ENCODE results near the gene LRRC4.

The LRRC4 gene

GRCh38 chr7:128057909-128058308 is 26.7 kb upstream of the LRRC4 start:
- no peak for DNase-seq

GRCh38 chr7:128056901-128057300 is 25.7 kb upstream of the LRRC4 start:
- peak; percentile 87 for DNase-seq

DNA sequence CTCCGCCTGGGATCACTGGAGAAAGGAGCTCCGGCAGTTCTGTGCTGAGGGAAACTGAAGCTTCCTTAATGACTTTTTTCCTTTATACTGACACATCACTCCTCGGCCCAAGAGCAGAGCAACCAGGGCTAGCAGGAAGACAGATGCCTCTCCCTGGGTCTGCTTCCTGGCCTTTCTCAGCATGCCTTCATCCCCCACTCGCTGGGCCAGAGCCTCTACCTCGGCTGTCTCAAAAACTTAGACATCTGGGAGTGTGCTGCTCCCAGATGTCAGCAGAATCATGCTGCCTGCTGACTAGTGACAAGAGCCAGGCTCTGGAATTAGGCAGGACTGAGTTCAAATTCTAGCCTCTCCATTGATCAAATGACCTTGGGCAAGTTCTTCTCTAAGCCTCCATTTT is 24.4 kb upstream of the LRRC4 start:
- DNase-seq: peak; percentile 48

DNA sequence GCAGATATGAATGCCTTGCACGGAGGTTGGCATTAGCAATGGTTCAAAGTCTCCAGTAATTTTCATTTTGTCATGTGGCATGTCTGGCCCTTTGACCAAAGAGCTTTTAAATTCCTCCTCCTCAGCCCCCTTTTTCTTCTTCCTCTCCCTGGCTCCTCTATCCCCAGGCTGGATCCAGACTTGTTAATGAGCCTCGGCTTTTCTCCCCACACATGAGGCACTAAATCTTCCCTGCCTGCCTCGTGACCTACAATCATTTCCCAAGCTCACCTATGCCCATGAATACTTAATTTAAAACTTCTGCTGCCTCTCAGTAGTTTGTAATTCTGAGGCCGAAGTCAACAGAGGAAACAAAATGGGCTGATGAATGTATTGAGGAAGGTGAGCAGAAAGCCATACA is 23.3 kb upstream of the LRRC4 start:
- no peak for DNase-seq

- no peak for DNase-seq
Measured at GRCh38 chr7:128053991-128054390, 22.8 kb upstream of the LRRC4 start.

DNA sequence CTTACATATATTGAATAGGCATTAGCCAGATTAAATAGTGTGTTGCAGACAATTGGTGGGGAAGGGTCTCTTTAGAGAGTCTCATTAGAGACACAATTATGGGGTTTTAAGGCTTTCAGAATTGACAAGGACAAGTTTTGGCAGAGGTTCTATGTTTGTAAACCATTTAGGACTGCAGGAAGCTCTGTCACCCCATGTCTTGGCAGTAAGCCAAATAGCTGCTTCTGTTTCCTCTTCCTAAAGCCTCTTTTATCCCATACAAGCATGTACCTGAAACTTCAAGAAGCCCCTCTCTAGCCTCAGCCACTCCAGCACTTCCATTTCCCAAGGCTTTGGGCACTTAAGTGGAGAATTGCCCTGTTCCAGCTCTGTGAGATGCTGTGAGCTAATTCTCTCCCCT is 21.8 kb upstream of the LRRC4 start:
- DNase-seq: peak; percentile 42

DNA sequence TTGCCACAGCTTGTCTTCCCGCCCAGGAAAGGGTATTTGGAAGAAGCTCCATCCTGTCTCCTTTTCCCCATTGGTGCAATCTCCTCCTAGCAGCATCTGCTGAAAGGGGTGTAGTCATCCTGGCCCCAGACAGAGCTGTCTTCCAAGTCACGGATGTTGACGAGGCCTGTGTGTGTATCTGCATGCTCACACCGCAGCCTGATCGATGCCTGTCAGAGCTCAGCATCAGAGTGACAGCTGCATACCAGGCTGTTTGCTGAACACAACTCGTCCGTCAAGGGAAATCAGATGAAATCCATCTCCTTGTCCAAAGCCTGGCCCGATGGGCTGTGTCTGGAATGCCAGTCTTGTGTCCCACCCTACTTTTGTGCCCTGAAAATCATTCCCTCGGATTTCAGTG is 21.2 kb upstream of the LRRC4 start:
- no peak for DNase-seq

GRCh38 chr7:128045766-128046165 is 14.5 kb upstream of the LRRC4 start:
- DNase-seq: peak; percentile 34

DNA sequence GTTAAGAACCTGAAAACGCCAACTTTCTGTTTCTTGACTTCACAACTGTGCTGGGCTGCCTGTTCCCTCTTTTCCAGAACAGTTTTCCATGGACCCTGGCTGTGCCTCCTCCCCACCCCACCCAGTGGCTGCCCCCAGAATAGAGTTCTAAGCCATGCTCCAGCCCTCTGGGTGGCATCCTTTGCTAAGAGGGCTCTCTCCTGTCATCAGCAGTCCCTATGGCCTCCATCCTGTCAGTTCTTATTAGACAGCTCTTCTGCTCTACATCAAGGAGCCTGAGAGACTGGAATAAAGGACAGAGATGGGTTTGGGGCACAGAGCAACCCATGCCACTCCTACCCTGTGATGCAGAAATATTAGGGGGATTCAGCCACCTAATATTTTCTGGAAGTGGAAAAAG is 13.9 kb upstream of the LRRC4 start:
- no peak for DNase-seq

- no peak for DNase-seq
Measured at GRCh38 chr7:128044064-128044463, 12.8 kb upstream of the LRRC4 start.

DNA sequence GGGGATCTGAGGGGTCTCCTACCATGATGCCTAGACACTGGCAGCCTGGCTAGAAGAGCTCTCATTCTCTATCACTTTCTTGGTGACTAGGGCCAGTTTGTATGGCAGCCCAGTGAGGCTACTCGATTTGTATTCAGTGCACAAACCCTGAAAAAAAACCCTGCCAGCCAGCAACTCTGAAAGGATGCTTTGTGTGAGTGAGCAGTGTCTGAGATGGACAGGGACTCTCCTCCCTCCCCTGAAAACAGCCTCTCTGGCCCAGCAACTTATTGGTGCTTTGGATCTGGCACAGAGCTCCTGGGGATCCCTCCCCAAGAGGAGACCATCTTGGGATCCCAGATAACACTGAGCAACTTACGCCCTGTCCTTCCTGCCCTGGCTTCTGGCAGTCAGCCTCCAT is 10.8 kb upstream of the LRRC4 start:
- DNase-seq: no peak

DNA sequence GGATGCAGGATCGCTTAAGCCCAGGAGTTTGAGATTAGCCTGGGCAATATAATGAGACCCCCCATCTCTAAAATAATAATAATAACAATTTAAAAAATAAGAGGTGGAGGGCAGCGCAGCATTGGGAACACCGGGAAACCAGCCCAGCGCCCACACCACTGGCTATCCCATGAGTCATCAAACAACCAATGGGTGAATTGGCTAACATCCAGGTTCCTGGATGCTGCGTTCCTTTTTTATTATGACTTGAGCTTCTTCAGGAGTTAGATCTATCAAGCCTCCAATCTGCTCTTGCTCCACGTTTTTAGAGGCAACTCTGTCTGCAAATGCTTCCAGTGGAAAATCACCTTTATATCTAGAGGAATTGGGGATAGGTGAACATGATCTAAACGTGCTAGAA is 10.0 kb upstream of the LRRC4 start:
- DNase-seq: peak; percentile 70

DNA sequence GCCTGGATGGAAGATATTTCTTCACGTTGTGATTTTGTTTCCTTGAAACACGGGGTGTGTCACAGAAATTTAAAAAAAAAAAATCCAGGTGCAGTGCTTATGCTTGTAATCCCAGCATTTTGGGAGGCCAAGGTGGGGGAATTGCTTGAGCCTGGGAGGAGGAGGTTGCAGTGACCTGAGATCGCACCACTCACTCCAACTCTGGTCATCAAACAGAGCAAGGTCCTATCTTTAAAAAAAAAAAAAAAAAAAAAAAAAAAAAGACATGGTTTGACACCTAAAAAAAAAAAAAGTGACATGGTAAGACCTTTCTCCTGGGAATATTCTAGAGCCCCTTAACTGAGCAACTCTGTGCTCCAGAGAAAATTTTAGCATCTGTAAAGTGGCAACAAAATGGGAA is 9.0 kb upstream of the LRRC4 start:
- no peak for DNase-seq

DNA sequence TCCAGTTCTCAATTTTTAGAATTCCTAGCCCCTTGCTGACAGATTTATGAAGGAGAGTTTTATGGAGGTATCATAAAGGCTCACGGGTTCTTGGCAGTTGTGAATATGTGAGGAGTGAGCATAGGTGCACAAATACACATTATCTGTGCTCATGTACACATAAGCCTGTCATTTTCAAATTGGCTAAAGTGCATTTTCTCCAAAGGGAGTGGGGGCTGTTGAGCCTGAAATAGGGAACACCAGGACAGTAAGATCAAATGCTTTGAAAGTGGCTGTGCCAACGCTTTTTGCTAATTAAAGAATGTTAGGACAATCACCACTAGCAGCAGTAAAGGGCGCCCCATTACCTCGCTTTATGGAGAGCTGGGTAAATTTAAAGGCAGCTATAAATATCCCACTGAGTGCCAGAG is 8.3 kb upstream of the LRRC4 start:
- DNase-seq: no peak

GRCh38 chr7:128037880-128038619 is 6.8 kb upstream of the LRRC4 start:
- DNase-seq: no peak

- DNase-seq: no peak
Measured at GRCh38 chr7:128037081-128037480, 5.8 kb upstream of the LRRC4 start.

DNA sequence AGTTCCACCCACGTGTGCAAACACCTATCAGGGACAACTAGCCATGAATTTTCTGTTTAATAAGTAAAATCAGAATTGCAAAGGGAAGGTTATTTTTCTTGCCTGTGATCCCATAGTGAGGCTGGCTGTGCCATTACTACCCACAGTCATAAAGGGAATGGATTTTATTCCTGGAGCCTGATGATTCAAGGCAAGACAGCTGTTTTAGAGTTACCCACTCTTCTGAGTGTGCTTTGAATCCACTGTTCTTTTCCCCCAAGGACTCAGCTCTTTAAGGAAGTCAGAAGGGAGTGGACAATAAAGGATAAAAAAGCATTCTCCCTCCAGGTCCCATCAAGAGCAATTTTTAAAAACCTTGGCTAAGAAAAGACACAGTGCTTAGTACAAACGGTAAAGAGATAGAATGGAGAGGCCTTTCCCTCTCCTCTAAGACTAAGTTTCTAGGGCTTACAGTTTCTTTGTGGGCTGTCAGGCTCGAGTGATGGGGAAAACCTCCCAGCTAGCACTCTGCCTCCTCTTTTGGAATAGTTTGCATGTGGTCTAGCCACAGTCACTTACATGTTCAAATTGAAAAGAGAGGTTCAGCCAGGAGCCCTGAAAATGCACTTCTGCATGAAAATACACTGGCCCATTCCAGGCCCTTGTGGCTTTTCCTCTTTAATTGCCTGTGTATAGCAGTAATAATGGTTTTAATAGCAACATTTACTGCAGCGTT is 5.1 kb upstream of the LRRC4 start:
- DNase-seq: no peak

- peak; percentile 24 for DNase-seq
Measured at GRCh38 chr7:128035712-128036111, 4.5 kb upstream of the LRRC4 start.

GRCh38 chr7:128034825-128035224 is 3.6 kb upstream of the LRRC4 start:
- DNase-seq: no peak

DNA sequence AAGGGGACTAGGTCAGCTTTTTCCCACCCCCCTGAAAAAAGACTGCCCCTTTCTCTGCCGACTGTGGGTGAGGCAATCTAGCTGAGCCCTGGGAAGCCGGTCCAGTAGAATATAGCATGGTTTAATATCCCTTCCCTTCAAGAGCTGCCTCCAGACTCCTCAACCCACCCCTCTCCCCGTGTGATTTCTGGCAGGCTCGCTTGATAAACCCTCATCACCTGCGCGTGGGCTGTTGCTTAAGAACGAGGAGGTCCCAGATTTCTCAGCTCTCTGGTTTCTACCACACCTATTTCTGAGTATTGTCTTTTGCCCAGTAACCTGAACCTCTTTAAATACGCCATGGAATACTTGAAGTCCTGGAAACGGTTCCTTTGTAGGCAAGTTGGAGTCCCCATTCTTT is 2.0 kb upstream of the LRRC4 start:
- DNase-seq: no peak

DNA sequence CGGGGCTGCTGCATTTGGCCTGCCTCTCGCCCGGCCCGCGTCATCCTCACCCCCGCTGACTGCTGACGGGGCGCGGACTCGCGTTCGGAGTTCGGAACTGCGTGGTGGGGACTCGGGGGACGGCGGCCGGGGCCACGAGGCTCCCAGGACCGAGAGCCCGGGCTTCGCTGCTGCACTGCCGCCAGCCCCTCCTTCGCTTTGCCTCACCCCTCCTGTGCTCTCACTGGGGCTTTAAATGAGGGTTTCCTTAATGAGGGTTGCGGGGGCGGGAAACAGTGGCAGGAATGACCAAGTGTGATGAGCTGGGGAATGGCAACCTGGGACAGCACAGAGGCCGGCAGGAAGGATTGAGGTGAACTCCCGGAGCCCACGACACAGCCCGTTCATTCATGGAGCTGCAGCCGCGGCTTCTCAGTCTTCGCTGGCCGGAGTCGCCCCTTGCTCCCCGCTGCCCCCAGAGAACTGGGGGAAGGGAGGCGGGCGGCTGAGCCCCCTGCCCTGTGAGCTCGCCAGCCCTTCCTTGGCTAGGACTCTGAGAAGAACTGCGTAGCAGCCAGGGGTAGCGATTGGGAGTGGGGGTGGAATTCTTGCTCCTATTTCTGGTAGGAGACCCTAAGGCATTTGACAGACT is 1.5 kb upstream of the LRRC4 start:
- DNase-seq: no peak

DNA sequence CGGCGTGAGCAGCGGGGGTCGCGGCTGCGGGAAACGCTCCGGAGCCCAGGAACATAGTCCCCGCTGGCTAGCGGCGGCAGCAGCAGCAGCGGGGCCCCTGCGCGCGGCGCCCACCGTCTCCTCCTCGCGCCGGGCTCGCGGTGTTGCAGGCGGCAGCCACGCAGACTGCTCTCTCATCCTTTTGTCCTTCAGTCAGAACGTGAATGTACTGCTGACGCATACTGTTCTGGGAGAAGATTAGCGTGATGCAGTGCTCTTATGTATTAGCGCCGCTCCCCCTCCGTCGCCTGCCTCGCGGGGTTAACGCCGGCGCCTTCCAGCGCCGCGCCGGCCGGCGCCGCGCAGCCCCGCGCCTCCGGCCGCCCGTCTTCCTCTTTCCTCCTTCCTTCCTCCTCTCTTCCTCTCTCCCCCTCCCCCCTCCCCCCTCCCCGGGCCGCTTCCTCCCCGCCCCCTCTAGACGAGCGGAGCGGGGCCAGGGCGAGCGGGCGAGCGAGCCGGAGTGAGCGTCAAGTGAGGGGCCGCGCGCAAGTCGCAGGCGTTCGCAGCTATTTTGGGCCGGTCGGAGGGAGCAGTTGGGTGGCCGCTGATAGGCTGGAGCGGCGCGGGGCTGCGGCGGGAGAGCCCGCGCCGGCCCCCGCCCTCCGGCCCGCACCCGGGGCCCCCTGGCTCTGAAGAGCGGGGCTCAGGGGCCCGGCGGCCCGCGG is 816 bp upstream of the LRRC4 start:
- DNase-seq: peak; percentile 92

GRCh38 chr7:128030263-128030653 is 979 bp downstream of the LRRC4 start:
- DNase-seq: no peak

All from fibroblast of skin of right quadriceps (primary cell).